Astrocyte (in vitro differentiated cells and primary cell): ENCODE measurements around the gene CD244.

ENCODE experiments used
- CTCF ChIP-seq: IDR thresholded peaks from 2 replicates; pipeline ENCODE4 v1.5.1; 2011; ENCODE audit warnings: low read depth, mild to moderate bottlenecking, inconsistent platforms, low read length, moderate library complexity; ENCODE audit not compliant: insufficient read depth
- EZH2 ChIP-seq: IDR thresholded peaks from 2 replicates; pipeline ENCODE4 v1.6.1; 2012; ENCODE audit warnings: mild to moderate bottlenecking, low read length, inconsistent platforms; ENCODE audit not compliant: insufficient read depth

GRCh38 chr1:160880216-160880615 lies 17.5 kb upstream of the CD244 start:
- TF ChIP-seq CTCF = no peak
- TF ChIP-seq EZH2 = no peak
